MCF 10A (cell line): Measurements from ENCODE around the gene KCNQ5. TPM values are rescaled to one million over a fixed set of nuclear protein-coding genes. Genes with fewer than 3 reads are reported as not detected.
"Not testable (repeated sequence)": the region's sequence is repeated elsewhere in the genome, so short reads cannot be mapped to it uniquely, and the experiment has no call there.

ENCODE experiments used
- BruUV-seq: library from RNA; stranded (reverse); fragments of 400-500 nt; replicated peaks from 2 replicates; lab custom pipeline; 2021; lab: Mats Ljungman, UMichigan
- CTCF ChIA-PET: fragments of 300-600 bp; sonication (Branson Sonifier 250); formaldehyde crosslinking; extraction: SDS; loops from one replicate; lab custom pipeline; 2021; ENCODE audit warnings: antibody characterized with exemption, inconsistent platforms; lab: Yijun Ruan, JAX
- POLR2A ChIA-PET: fragments of 300-600, 350-650 bp; sonication (Branson Sonifier 250); formaldehyde crosslinking; extraction: SDS; loops from one replicate; lab custom pipeline; 2020; ENCODE audit warnings: antibody characterized with exemption, inconsistent platforms; lab: Yijun Ruan, JAX
- DNase-seq: peaks from one replicate; pipeline ENCODE4 v3.0.0-alpha.2; 2018; ENCODE audit not compliant: unreplicated experiment
- H3K27ac Mint-ChIP-seq: one replicate; pipeline ENCODE4 v1.8.0; 2022; ENCODE audit warnings: mild to moderate bottlenecking, low read depth, mixed read lengths; ENCODE audit not compliant: unreplicated experiment
- H3K27me3 Mint-ChIP-seq: one replicate; pipeline ENCODE4 v1.8.0; 2022; ENCODE audit warnings: mixed read lengths; ENCODE audit not compliant: insufficient read depth, unreplicated experiment
- H3K36me3 Mint-ChIP-seq: one replicate; pipeline ENCODE4 v1.8.0; 2022; ENCODE audit warnings: mild to moderate bottlenecking, moderate library complexity, mixed read lengths; ENCODE audit not compliant: insufficient read depth, unreplicated experiment
- H3K4me1 Mint-ChIP-seq: one replicate; pipeline ENCODE4 v1.8.0; 2022; ENCODE audit warnings: mixed read lengths; ENCODE audit not compliant: insufficient read depth, unreplicated experiment
- H3K4me3 Mint-ChIP-seq: one replicate; pipeline ENCODE4 v1.8.0; 2022; ENCODE audit warnings: mild to moderate bottlenecking, moderate library complexity, mixed read lengths; ENCODE audit not compliant: unreplicated experiment
- H3K9me3 Mint-ChIP-seq: one replicate; pipeline ENCODE4 v1.8.0; 2022; ENCODE audit warnings: mixed read lengths; ENCODE audit not compliant: unreplicated experiment
- CTCF ChIP-seq: fragments of 200-600 bp; IDR thresholded peaks from one replicate; pipeline ENCODE4 v1.8.0; 2022; ENCODE audit warnings: antibody characterized with exemption, mild to moderate bottlenecking; ENCODE audit not compliant: unreplicated experiment
- intact Hi-C: fragments of 100-400 bp; cut with micrococcal nuclease; formaldehyde crosslinking; loops from 2 replicates; pipeline ENCODE4 v1.14.1; 2022
- total RNA-seq: library from RNA; stranded (reverse); gene quantifications from 2 replicates; pipeline ENCODE4 v1.2.3, GENCODE V29; 2022

KCNQ5 gene
- total RNA-seq, 1 experiment from 2014 or later, result 10.3 TPM

GRCh38 chr6:72976484-72976883 lies 354.6 kb downstream of the KCNQ5 start:
- H3K9me3 Mint-ChIP-seq, result no peaks in the 10 kb centered on the region
- H3K27me3 Mint-ChIP-seq, result no peaks in the 10 kb centered on the region
- no TSS peak for BruUV-seq
- H3K4me3 Mint-ChIP-seq, result no peak overlapping the region
- ChIA-PET CTCF (interaction anchor here (0.7 kb wide), 1 partner anchor 50 kb away, joined by 3 read pairs; no protein-coding TSS in a partner anchor), POLR2A (interaction anchor here (1.1 kb wide), 1 partner anchor 46 kb away, joined by 3 read pairs; no protein-coding TSS in a partner anchor)
- no peak overlapping the region for H3K27ac Mint-ChIP-seq
- no peak for DNase-seq
- no peaks in the 10 kb centered on the region for H3K36me3 Mint-ChIP-seq
- no peaks in the 10 kb centered on the region for H3K4me1 Mint-ChIP-seq
- intact Hi-C loops, result no loop called here
- no peak for TF ChIP-seq CTCF

- DNase-seq, result no peak
- ChIA-PET CTCF (no interaction called here), POLR2A (no interaction called here)
- TF ChIP-seq CTCF, result no peak
- no TSS peak for BruUV-seq
- Mint-ChIP-seq H3K27me3 (no peaks in the 10 kb centered on the region), H3K9me3 (no peaks in the 10 kb centered on the region), H3K36me3 (no peaks in the 10 kb centered on the region), H3K4me3 (no peak overlapping the region), H3K4me1 (no peaks in the 10 kb centered on the region), H3K27ac (no peak overlapping the region)
- intact Hi-C loops, result no loop called here
Measured at GRCh38 chr6:72977114-72977513, 355.2 kb downstream of the KCNQ5 start.

GRCh38 chr6:72978808-72979207 lies 356.9 kb downstream of the KCNQ5 start:
- H3K27ac Mint-ChIP-seq, H3K36me3 Mint-ChIP-seq, POLR2A ChIA-PET, CTCF ChIA-PET, DNase-seq, intact Hi-C loops, BruUV-seq, H3K9me3 Mint-ChIP-seq, H3K4me3 Mint-ChIP-seq, H3K27me3 Mint-ChIP-seq, H3K4me1 Mint-ChIP-seq: not testable (repeated sequence)

- peaks cover 21% of the 10 kb centered on the region for H3K9me3 Mint-ChIP-seq
- H3K27me3 Mint-ChIP-seq, H3K4me3 Mint-ChIP-seq, CTCF ChIA-PET, POLR2A ChIA-PET, DNase-seq, BruUV-seq, intact Hi-C loops, H3K4me1 Mint-ChIP-seq, H3K36me3 Mint-ChIP-seq, H3K27ac Mint-ChIP-seq: not testable (repeated sequence)
Measured at GRCh38 chr6:72984189-72984831, 362.4 kb downstream of the KCNQ5 start.

- Mint-ChIP-seq H3K4me3 (no peak overlapping the region), H3K27ac (no peak overlapping the region), H3K4me1 (no peaks in the 10 kb centered on the region), H3K9me3 (peaks cover 21% of the 10 kb centered on the region), H3K27me3 (no peaks in the 10 kb centered on the region), H3K36me3 (no peaks in the 10 kb centered on the region)
- CTCF ChIA-PET, result interaction anchor here (0.6 kb wide), 1 partner anchor 53 kb away, joined by 4 read pairs; no protein-coding TSS in a partner anchor
- no peak for TF ChIP-seq CTCF
- intact Hi-C loops, result no loop called here
- no peak for DNase-seq
- POLR2A ChIA-PET, result interaction anchor here (0.7 kb wide), 1 partner anchor 182 kb away, joined by 3 read pairs; no protein-coding TSS in a partner anchor
- no TSS peak for BruUV-seq
Measured at GRCh38 chr6:72984981-72985665, 363.3 kb downstream of the KCNQ5 start.
